GM12872 (cell line): Measurements from ENCODE around the gene HOXA1.

Source experiments
- TF ChIP-seq, protein P1 (sequence below): IDR thresholded peaks from 3 replicates; pipeline ENCODE4 v1.5.1; 2011; ENCODE audit warnings: low read depth, mild to moderate bottlenecking, low read length, moderate library complexity; ENCODE audit not compliant: insufficient read depth

HOXA1 gene

DNA sequence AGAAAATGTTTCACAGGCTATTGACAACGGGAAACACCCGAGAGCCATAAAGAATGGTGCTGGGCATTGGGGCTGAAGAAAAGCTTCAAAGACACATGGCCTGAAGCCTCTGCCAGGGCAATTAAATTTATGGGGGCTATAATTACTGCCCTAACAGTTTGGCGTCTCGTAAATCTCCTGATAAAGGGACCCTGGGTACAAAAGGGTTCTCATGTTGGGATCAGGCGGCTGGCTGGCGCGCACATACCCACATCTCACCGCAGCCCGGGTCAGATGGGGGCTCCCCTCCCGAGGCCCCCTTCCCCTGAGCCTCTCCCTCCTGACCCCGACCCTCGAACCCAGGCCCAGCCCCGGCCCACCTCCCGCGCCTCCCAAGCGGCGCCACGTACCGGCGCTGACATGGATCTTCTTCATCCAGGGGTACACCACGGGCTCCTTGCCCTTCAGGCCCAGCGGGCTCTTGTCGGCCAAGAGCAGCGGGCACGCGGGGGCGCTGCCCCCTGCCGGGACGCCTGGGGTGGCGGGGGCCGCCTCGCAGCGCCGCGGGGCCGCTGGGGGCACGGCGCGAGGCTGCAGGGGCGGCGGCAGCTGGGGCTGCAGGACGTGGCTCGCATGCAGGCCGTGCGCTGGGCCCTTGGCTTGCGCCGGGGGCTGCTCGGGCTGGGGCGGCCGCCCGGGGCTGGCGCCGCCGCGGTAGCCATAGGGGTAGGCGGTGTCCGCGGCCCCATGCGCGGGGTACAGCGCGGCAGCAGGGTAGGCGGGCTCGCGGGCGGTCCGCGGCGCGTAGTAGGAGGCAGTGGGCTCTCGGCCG, 34.1 kb upstream of the HOXA1 start:
- TF ChIP-seq, protein P1, sequence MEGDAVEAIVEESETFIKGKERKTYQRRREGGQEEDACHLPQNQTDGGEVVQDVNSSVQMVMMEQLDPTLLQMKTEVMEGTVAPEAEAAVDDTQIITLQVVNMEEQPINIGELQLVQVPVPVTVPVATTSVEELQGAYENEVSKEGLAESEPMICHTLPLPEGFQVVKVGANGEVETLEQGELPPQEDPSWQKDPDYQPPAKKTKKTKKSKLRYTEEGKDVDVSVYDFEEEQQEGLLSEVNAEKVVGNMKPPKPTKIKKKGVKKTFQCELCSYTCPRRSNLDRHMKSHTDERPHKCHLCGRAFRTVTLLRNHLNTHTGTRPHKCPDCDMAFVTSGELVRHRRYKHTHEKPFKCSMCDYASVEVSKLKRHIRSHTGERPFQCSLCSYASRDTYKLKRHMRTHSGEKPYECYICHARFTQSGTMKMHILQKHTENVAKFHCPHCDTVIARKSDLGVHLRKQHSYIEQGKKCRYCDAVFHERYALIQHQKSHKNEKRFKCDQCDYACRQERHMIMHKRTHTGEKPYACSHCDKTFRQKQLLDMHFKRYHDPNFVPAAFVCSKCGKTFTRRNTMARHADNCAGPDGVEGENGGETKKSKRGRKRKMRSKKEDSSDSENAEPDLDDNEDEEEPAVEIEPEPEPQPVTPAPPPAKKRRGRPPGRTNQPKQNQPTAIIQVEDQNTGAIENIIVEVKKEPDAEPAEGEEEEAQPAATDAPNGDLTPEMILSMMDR: no peak

DNA sequence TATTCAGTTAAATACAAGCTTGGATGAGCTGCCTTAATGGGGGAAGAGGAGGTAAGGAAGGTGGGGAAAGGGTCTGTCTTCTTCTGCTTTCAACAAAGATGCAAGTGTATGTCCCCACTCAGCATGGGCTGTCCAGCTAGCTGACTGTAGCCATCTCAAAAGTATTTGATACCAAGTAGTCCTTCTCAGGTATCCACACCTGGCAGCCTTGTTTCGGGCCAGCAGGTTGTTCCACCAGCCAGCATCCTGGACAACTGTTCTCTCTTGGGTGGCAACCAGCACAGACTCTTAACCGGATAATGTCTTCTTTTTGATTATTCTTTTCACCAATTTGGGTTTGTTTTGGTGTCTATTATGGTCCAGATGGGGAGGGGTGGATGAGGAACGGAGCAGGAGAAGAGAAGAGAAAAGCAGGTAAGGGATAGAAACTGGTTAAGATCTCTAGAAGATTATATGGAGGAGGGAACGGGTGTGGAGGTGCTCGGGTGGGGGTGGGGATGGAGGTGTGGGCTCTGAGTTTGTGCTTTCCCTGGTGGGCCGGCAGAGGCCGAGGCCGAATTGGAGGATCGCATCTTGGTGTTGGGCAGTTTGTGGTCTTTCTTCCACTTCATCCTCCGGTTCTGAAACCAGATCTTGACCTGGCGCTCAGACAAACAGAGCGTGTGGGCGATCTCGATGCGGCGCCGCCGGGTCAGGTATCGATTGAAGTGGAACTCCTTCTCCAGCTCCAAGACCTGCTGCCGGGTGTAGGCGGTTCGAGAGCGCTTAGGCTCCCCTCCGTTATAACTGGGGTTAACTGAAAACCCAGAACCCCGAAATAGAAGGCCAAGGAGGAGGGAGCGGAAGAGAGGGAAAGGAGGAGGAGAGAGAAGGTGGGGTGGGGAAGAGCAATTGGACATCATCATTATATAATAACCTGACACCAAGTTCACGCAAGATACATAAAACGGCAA, 33.3 kb upstream of the HOXA1 start:
- TF ChIP-seq, protein P1: no peak

DNA sequence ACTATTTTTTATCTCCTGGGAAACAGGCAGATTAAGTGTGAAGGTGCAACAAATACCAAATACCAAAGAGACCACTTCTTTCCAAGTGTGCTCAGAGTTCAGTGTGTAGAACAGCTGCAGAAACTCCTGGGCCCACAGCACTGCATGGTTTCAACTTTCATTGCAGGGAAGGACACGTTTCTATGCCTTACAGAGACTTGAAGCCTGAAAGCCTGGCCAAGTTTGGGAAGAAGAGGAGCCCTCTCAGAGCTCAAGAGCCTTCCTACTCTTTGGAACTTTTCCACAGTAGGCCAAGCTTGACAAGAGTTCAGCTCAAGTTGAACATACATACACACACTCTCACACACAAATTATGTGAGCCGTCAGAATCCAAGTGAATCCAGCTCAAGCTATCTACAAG, 32.2 kb upstream of the HOXA1 start:
- TF ChIP-seq, protein P1: no peak

DNA sequence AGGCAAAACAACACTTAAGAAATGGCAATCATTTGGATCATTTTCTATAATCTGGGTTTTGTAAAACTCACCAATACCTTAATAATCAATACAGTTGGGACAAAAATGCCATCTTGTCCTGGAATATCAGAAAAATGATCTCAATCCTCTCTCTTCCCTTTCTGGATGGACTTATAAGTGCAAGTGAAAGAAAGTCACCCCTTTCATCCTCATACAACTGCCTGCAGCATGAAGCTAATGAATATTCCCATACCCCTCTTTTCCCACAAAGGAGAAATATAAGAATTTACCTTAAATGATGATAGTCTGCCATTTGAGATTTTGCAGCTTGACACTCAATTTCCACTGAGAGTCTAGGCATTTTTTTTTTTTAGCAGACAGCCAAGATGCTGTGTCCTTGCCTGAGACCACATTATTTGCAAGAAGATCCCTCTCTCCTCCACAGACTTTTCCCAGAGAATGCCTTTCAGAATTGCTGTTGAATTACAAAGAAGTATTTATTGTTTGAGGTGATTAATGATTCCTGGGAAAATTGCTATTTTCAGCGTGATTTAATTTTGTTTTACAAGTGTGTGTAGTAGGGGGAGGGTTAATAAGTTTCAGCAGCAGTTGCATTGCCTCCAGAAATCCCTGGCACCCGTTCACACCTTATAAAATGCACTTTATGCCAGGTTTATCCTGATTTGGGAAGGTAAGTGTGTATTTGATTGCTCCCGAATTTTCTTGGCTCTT, 31.0 kb upstream of the HOXA1 start:
- TF ChIP-seq, protein P1: no peak

DNA sequence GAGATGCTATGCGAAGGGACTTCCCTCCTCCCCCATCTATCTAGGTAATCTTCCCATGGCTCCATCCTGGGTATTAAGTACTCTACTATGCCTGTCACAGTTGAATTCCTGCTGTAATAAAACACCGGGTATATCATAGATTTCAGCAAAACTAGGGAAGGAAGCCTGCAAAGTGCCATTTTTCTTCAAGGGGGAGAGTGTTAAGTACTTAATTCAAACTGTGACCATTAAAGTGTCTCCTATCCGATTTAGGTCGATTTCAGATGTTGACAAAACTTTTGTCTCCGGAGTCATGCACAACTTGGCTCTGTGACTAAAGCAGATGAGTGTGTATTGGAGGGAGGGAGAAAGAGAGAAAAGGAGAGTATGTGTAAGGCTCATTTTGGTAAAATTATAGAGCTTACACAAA, 30.2 kb upstream of the HOXA1 start:
- TF ChIP-seq, protein P1: no peak

DNA sequence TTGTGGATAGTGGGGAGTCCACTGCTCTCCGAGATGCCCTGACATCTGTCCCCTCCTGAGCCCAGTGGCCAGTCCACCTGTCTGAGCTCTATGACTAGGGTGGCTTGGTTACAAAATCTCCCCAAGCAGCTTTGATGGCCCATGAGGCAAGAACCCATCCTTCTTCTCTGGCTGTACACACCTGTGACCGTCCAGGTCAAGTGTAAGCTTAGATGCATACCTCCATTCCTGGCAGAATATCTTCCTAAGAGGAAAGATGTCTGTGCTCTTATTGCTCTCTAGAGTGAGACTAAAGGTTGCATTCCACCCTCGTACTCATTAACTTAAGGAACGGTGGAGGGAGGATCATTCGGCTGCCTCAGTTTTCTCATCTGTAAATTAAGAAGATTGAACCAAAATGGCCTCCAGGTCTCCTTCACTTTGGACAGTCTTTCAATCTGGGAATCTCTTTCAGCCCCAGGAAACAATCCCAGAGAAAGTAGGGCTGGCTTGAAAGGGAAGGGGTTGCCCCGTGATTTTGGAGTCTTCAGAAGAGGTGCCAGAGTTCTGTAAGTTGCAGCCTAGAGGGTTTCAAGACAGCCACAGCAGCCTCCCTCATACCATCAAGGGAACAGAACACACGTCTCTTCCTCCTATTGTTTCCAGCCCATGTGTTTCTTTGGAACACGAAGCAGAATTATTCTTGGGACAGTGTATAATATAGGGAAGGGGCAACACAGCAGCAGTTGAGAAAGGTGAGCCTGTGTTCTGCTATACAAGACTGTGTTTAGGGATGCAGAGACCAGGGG, 29.3 kb upstream of the HOXA1 start:
- TF ChIP-seq, protein P1: no peak
